Motor neuron (in vitro differentiated cells): ENCODE results near the gene C15orf39. TPM values are rescaled to one million over a fixed set of nuclear protein-coding genes. Genes with fewer than 3 reads are reported as not detected.

ENCODE experiments used
- ATAC-seq, 8 experiments: fragments of 200-7000 bp; cut with Tn5 transposase; replicated peaks in 6 of 8; 2 replicates each; pipeline ENCODE4 v1.8.0; 2021; ENCODE audit warnings: mild to moderate bottlenecking in 8 of 8, moderate library complexity in 8 of 8
- H3K27ac ChIP-seq, 2 donors: fragments of 250-450 bp; sonication (Bioruptor Pico); 2 replicates each; pipeline ENCODE4 v1.9.0; 2021; ENCODE audit warnings: antibody characterized with exemption in 2 of 2, mild to moderate bottlenecking in 2 of 2, moderate library complexity in 1 of 2
- H3K4me1 ChIP-seq, 2 donors: fragments of 250-450 bp; sonication (Bioruptor Pico); replicated peaks in 1 of 2; 2 replicates each; pipeline ENCODE4 v1.6.1; 2021; ENCODE audit warnings: antibody characterized with exemption in 2 of 2, mild to moderate bottlenecking in 2 of 2, moderate library complexity in 1 of 2
- H3K4me3 ChIP-seq, 5 donors: fragments of 250-450 bp; sonication (Bioruptor Pico); 2 replicates each; pipeline ENCODE4 v1.9.0; 2021; ENCODE audit warnings: antibody characterized with exemption in 5 of 5, mild to moderate bottlenecking in 5 of 5, moderate library complexity in 4 of 5
- WGBS, 10 experiments: fragments of 450-650 bp; shearing (Covaris generic); methylation state at CpG; one replicate each; pipeline ENCODE4 v1.0.0; 2022; 5-methylcytosine and 5-hydroxymethylcytosine counted together
- in situ Hi-C, 9 experiments: fragments of 400-800 bp; cut with MboI; loops; one replicate each; pipeline ENCODE4 v1.15.0; 2021; ENCODE audit warnings: low sequenced_read_pairs in 9 of 9, low pct_unique_long_range_greater_than_20kb in 2 of 9; ENCODE audit not compliant: unreplicated experiment in 9 of 9
- total RNA-seq, 8 experiments: library from RNA; unstranded; fragments of 300-600 nt; gene quantifications; 2 replicates each; pipeline versions ENCODE4 v1.2.3 to v1.2.4, GENCODE V29; 2022

C15orf39 gene
- total RNA-seq, 8 experiments from 2014 or later: 2.2 to 11.0 (median 5.8) TPM

GRCh38 chr15:75203908-75204263, 2.2 kb downstream of the C15orf39 start:
- no peak for ATAC-seq
- in situ Hi-C loops: loop anchor here in 5 of 9 experiments (10.0 kb wide), 1 partner anchor 179 kb away; the partner anchor contains the start of gene PPCDC (in 5 of the 5)
- 67% methylated on average over 1 of the region's 1 CpG; no CpG with 5 or more reads in 9 of the 10 experiments for WGBS, 10 experiments

GRCh38 chr15:75204340-75205063, 2.8 kb downstream of the C15orf39 start:
- Histone ChIP-seq H3K4me1 (peaks cover 6 to 15% of the 10 kb centered on the region in 2 donors), H3K4me3 (no peak overlapping the region), H3K27ac (no peak overlapping the region)
- in situ Hi-C loops: loop anchor here in 5 of 9 experiments (10.0 kb wide), 1 partner anchor 180 kb away; the partner anchor contains the start of gene PPCDC (in 5 of the 5)
- WGBS, 10 experiments: 13 to 92% (median 49%) methylated on average over 2 to 6 of the region's 10 CpGs
- peak; percentile 34 to 70 (median 44) for ATAC-seq

More at GRCh38 chr15:75203908-75204263, 2.2 kb downstream of the C15orf39 start:
- no peak overlapping the region for H3K27ac ChIP-seq
- no peak overlapping the region for H3K4me3 ChIP-seq
- H3K4me1 ChIP-seq: peaks cover 6 to 15% of the 10 kb centered on the region in 2 donors

- WGBS, 10 experiments: 17 to 100% (median 25%) methylated on average over 1 to 2 of the region's 3 CpGs; no CpG with 5 or more reads in 7 of the 10 experiments
- Histone ChIP-seq H3K27ac (no peak overlapping the region), H3K4me3 (no peak overlapping the region), H3K4me1 (peaks cover 6 to 15% of the 10 kb centered on the region in 2 donors)
- no peak for ATAC-seq
- in situ Hi-C loops: loop anchor here in 5 of 9 experiments (10.0 kb wide), 1 partner anchor 180 kb away; the partner anchor contains the start of gene PPCDC (in 5 of the 5)
Measured at GRCh38 chr15:75205064-75205395, 3.3 kb downstream of the C15orf39 start.

- Histone ChIP-seq H3K4me3 (no peak overlapping the region), H3K27ac (no peak overlapping the region), H3K4me1 (peaks cover 4 to 10% of the 10 kb centered on the region in 2 donors)
- ATAC-seq: no peak
- WGBS, 10 experiments: 83 to 100% (median 95%) methylated on average over 1 to 4 of the region's 11 CpGs; no CpG with 5 or more reads in 6 of the 10 experiments
- in situ Hi-C loops: loop anchor here in 5 of 9 experiments (10.0 kb wide), 1 partner anchor 181 kb away; the partner anchor contains the start of gene PPCDC (in 5 of the 5)
Measured at GRCh38 chr15:75206006-75206405, 4.3 kb downstream of the C15orf39 start.

DNA sequence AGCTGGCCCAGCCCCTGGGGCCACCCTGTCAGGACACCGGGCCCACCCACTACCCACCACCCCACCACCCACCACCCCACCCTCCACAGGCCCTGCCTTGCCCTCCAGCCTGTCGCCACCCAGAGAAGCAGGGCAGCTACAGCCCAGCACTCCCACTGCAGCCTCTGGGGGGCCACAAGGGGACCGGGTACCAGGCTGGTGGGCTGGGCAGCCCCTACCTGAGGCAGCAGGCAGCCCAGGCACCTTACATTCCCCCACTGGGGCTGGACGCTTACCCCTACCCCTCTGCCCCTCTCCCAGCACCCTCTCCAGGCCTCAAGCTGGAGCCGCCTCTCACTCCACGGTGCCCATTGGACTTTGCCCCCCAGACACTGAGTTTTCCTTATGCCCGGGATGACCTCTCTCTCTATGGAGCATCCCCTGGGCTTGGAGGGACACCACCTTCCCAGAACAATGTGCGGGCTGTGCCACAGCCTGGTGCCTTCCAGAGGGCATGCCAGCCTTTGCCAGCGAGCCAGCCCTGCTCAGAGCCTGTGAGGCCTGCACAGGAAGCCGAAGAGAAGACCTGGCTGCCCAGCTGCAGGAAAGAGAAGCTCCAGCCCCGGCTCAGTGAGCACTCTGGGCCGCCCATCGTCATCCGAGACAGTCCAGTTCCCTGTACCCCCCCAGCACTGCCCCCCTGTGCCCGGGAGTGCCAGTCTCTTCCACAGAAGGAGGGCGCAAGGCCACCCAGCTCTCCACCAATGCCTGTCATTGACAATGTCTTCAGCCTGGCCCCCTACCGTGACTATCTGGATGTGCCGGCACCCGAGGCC, 5.3 kb downstream of the C15orf39 start:
- H3K27ac ChIP-seq: no peak overlapping the region
- ATAC-seq: no peak
- in situ Hi-C loops: loop anchor here in 5 of 9 experiments (10.0 kb wide), 1 partner anchor 182 kb away; the partner anchor contains the start of gene PPCDC (in 5 of the 5)
- 60% methylated on average over 2 of the region's 19 CpGs; no CpG with 5 or more reads in 9 of the 10 experiments for WGBS, 10 experiments
- H3K4me1 ChIP-seq: peaks cover 0 to 7% of the 10 kb centered on the region in 2 donors
- H3K4me3 ChIP-seq: no peak overlapping the region

DNA sequence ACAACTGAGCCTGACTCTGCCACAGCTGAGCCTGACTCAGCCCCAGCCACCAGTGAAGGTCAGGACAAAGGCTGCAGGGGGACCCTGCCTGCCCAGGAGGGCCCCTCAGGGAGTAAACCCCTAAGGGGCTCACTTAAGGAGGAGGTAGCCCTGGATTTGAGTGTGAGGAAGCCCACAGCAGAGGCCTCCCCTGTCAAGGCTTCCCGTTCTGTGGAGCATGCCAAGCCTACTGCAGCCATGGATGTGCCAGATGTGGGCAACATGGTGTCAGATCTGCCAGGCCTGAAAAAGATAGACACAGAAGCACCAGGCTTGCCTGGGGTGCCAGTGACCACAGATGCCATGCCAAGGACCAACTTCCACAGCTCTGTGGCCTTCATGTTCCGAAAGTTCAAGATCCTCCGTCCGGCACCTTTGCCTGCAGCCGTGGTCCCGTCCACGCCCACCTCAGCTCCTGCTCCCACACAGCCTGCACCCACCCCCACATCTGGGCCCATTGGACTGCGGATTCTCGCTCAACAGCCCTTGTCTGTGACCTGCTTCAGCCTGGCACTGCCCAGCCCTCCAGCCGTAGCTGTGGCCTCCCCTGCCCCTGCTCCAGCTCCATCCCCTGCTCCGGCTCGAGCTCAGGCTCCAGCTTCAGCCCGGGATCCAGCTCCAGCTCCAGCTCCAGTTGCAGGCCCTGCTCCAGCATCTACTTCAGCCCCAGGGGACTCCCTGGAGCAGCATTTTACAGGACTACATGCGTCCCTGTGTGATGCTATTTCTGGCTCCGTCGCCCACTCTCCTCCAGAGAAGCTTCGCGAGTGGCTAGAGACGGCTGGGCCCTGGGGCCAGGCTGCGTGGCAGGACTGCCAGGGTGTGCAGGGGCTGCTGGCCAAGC, 6.2 kb downstream of the C15orf39 start:
- WGBS, 10 experiments: 85 to 100% (median 97%) methylated on average over 1 to 4 of the region's 20 CpGs; no CpG with 5 or more reads in 6 of the 10 experiments
- in situ Hi-C loops: loop anchor here in 5 of 9 experiments (10.0 kb wide), 1 partner anchor 183 kb away; the partner anchor contains the start of gene PPCDC (in 5 of the 5)
- Histone ChIP-seq H3K4me3 (no peak overlapping the region), H3K27ac (no peak overlapping the region), H3K4me1 (peaks cover 0 to 7% of the 10 kb centered on the region in 2 donors)
- no peak for ATAC-seq

GRCh38 chr15:75208501-75209288, 7.0 kb downstream of the C15orf39 start:
- no peak overlapping the region for H3K4me3 ChIP-seq
- ATAC-seq: no peak
- H3K4me1 ChIP-seq: no peaks in the 10 kb centered on the region
- 87 to 100% (median 92%) methylated on average over 1 to 7 of the region's 32 CpGs; no CpG with 5 or more reads in 6 of the 10 experiments for WGBS, 10 experiments
- in situ Hi-C loops: loop anchor here in 5 of 9 experiments (10.0 kb wide), 1 partner anchor 184 kb away; the partner anchor contains the start of gene PPCDC (in 5 of the 5)
- H3K27ac ChIP-seq: no peak overlapping the region

DNA sequence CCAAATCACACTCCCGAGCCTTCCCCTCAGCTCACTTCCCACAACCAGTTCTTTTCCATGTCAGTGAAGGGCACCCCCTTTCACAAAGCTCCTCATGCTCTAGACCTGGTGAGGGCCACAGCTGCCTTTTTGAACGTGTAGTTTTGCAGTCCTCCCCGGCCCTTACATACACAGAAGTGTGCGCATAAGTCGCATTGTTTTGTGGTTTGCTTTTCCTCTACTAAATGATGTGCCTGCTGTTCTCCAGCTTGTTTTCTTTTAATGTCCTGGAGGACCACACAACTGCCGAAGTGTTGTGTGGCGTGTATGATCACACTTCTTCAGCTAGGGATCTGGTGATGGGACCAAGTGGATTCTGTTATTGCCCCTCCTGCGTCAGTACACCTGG, 7.6 kb downstream of the C15orf39 start:
- WGBS, 10 experiments: 0 to 100% (median 67%) methylated on average over 1 to 6 of the region's 8 CpGs; no CpG with 5 or more reads in 2 of the 10 experiments
- Histone ChIP-seq H3K27ac (no peak overlapping the region), H3K4me1 (no peaks in the 10 kb centered on the region), H3K4me3 (no peak overlapping the region)
- peak in 2 of 8 experiments; percentile 7 to 10 for ATAC-seq
- in situ Hi-C loops: loop anchor here in 5 of 9 experiments (10.0 kb wide), 1 partner anchor 184 kb away; the partner anchor contains the start of gene PPCDC (in 5 of the 5)

DNA sequence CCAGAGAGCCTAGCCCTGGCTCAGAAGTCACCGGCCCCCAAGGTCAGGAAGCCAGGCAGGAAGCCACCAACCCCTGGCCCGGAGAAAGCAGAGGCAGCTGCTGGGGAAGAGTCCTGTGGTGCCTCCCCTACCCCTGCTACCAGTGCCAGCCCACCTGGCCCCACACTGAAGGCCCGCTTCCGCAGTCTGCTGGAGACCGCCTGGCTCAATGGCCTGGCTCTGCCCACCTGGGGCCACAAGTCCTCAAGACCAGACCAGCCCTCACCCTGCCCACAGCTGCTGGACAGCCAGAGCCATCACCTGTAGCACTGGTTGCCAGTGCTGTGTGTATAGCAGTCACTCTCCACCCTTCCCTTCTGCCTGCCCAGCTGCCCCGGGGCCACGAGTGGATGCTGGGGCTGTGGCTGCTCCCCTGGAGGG, 9.1 kb downstream of the C15orf39 start:
- Histone ChIP-seq H3K4me1 (no peaks in the 10 kb centered on the region), H3K4me3 (no peak overlapping the region), H3K27ac (no peak overlapping the region)
- WGBS, 10 experiments: 80% methylated on average over 1 of the region's 7 CpGs; no CpG with 5 or more reads in 9 of the 10 experiments
- no peak for ATAC-seq
- in situ Hi-C loops: no loop called here

DNA sequence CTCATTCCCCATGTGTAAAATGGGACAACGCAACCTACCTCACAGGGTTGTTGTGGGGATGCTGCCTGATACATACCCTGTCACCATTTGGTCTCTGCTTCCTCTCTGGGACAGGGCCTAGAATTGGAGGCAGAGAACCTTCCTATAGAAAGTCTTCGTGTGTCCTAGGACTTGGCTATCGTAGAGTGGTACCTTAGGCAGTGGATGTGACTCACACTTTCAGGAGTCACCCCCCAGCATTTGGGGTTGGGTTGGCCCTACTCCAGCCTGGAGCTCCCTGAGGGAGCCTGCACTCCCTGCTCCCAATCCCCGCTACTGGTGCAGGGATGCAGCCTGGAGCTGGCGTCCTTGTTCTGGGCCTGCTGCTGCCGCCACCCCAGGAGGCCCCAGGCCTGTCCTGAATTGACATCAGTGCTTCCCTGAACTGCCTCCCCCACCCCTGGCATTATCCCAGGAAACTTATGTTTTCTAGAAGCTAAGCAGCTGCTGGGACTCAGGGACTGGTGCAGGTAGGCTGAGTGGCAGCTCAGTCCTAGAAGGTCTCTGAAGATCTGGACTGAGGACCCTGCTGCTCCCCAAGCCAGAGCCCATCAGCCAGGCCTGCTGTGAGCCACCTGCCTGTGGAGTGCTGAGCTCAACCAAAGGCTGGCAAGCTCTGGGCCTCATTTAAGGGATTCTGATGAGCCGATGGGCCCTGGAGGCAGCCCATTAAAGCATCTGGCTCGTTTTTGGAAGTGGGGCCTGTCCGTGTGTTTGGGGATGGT, 9.9 kb downstream of the C15orf39 start:
- WGBS, 10 experiments: 67 to 92% (median 80%) methylated on average over 2 to 6 of the region's 9 CpGs; no CpG with 5 or more reads in 5 of the 10 experiments
- in situ Hi-C loops: no loop called here
- H3K4me1 ChIP-seq: no peaks in the 10 kb centered on the region
- no peak overlapping the region for H3K27ac ChIP-seq
- H3K4me3 ChIP-seq: no peak overlapping the region
- ATAC-seq: peak in 1 of 8 experiments; percentile 5
